Ishikawa (cell line): ENCODE results near the gene TXN.

Experiments
- CEBPB ChIP-seq: IDR thresholded peaks from 2 replicates; pipeline ENCODE4 v1.6.1; 2012
- CREB1 ChIP-seq: IDR thresholded peaks from 2 replicates; pipeline ENCODE4 v1.6.1; 2012; ENCODE audit warnings: low read depth
- EGR1 ChIP-seq: IDR thresholded peaks from 2 replicates; pipeline ENCODE4 v1.6.1; 2012
- EP300 ChIP-seq: IDR thresholded peaks from 2 replicates; pipeline ENCODE4 v1.6.1; 2012; ENCODE audit warnings: borderline replicate concordance
- FOXM1 ChIP-seq: IDR thresholded peaks from 2 replicates; pipeline ENCODE4 v1.6.1; 2012; ENCODE audit warnings: low read depth, borderline replicate concordance
- MAX ChIP-seq: IDR thresholded peaks from 2 replicates; pipeline ENCODE4 v1.6.1; 2012
- NFIC ChIP-seq: IDR thresholded peaks from 2 replicates; pipeline ENCODE4 v1.6.1; 2012
- RAD21 ChIP-seq: IDR thresholded peaks from 2 replicates; pipeline ENCODE4 v1.6.1; 2012; ENCODE audit warnings: low read depth
- REST ChIP-seq: IDR thresholded peaks from 2 replicates; pipeline ENCODE4 v1.6.1; 2012; ENCODE audit warnings: low read depth, mild to moderate bottlenecking
- TAF1 ChIP-seq: IDR thresholded peaks from 2 replicates; pipeline ENCODE4 v1.6.1; 2012; ENCODE audit warnings: low read depth, mild to moderate bottlenecking
- TCF12 ChIP-seq: IDR thresholded peaks from 2 replicates; pipeline ENCODE4 v1.6.1; 2012; ENCODE audit warnings: low read depth
- TEAD4 ChIP-seq: IDR thresholded peaks from 2 replicates; pipeline ENCODE4 v1.6.1; 2012
- USF1 ChIP-seq: IDR thresholded peaks from 2 replicates; pipeline ENCODE4 v1.6.1; 2012
- YY1 ChIP-seq: IDR thresholded peaks from 2 replicates; pipeline ENCODE4 v1.6.1; 2012; ENCODE audit warnings: low read depth
- ZBTB7A ChIP-seq: IDR thresholded peaks from 2 replicates; pipeline ENCODE4 v1.6.1; 2012; ENCODE audit warnings: low read depth

The TXN gene

GRCh38 chr9:110241260-110241857, 14.9 kb downstream of the TXN start:
- TF ChIP-seq CEBPB (peak; percentile 43), EGR1 (no peak)

GRCh38 chr9:110240198-110240597, 16.1 kb downstream of the TXN start:
- TF ChIP-seq YY1 (no peak), CEBPB (no peak), TEAD4 (no peak), NFIC (no peak), EP300 (no peak), USF1 (no peak), TCF12 (no peak), EGR1 (no peak), MAX (no peak), ZBTB7A (no peak), RAD21 (no peak), REST (no peak), CREB1 (no peak), TAF1 (no peak), FOXM1 (no peak)

GRCh38 chr9:110228321-110228720, 28.0 kb downstream of the TXN start:
- TF ChIP-seq TCF12 = no peak
- TF ChIP-seq ZBTB7A = no peak
- no peak for TF ChIP-seq EGR1
- TF ChIP-seq REST = no peak
- no peak for TF ChIP-seq TEAD4
- TF ChIP-seq USF1 = no peak
- no peak for TF ChIP-seq CEBPB
- TF ChIP-seq EP300 = no peak
- no peak for TF ChIP-seq RAD21
- TF ChIP-seq TAF1 = no peak
- no peak for TF ChIP-seq YY1
- TF ChIP-seq CREB1 = no peak
- TF ChIP-seq FOXM1 = no peak
- no peak for TF ChIP-seq NFIC
- TF ChIP-seq MAX = no peak

GRCh38 chr9:110224583-110224982, 31.7 kb downstream of the TXN start:
- TF ChIP-seq CREB1 (no peak), YY1 (no peak), MAX (no peak), CEBPB (no peak)

- TF ChIP-seq CEBPB (no peak), TAF1 (no peak), TEAD4 (no peak), FOXM1 (no peak), TCF12 (no peak), RAD21 (no peak), EP300 (no peak), EGR1 (no peak), MAX (no peak), CREB1 (no peak), ZBTB7A (no peak), REST (no peak), USF1 (no peak), YY1 (no peak), NFIC (no peak)
Measured at GRCh38 chr9:110220809-110221208, 35.5 kb downstream of the TXN start.
